Cardiac muscle cell (in vitro differentiated cells and primary cell): Measurements from ENCODE around the gene EIF2S2. TPM values are rescaled to one million over a fixed set of nuclear protein-coding genes. Genes with fewer than 3 reads are reported as not detected.
A peak's percentile ranks its signal among the peaks of the same experiment; 100 is the strongest.

Source experiments
- DNase-seq, 2 donors: peaks; one replicate each; pipeline versions ENCODE4 v3.0.0 to v3.0.0-alpha.2; 2010 to 2017; ENCODE audit warnings: low read depth in 1 of 2, low spot score in 1 of 2
- H3K27ac ChIP-seq: fragments of 200-600 bp; sonication (generic); 2 replicates; pipeline ENCODE4 v1.5.1; 2016
- H3K27me3 ChIP-seq: fragments of 200-600 bp; sonication (generic); 2 replicates; pipeline ENCODE4 v1.6.0; 2016; ENCODE audit warnings: control low read depth
- H3K36me3 ChIP-seq: fragments of 200-600 bp; sonication (generic); 2 replicates; pipeline ENCODE4 v1.5.1; 2016; ENCODE audit warnings: control low read depth
- H3K4me1 ChIP-seq: fragments of 200-600 bp; sonication (generic); 2 replicates; pipeline ENCODE4 v1.8.1; 2017; ENCODE audit warnings: low read depth, mild to moderate bottlenecking, mixed run types
- H3K4me3 ChIP-seq: fragments of 200-600 bp; sonication (generic); 2 replicates; pipeline ENCODE4 v1.5.1; 2016; ENCODE audit warnings: mild to moderate bottlenecking
- H3K9me3 ChIP-seq: fragments of 200-600 bp; sonication (generic); 2 replicates; pipeline ENCODE4 v1.5.1; 2017; ENCODE audit warnings: low read depth, mild to moderate bottlenecking, control low read depth
- CTCF ChIP-seq: IDR thresholded peaks from 2 replicates; pipeline ENCODE4 v1.5.1; 2012; ENCODE audit warnings: low read depth, mild to moderate bottlenecking, low read length
- polyA plus RNA-seq: library from polyadenylated mRNA; unstranded; fragments of >200 nt; fragmentation: Nextera tagmentation; extraction: Ambion mirVana; gene quantifications from 2 replicates; pipeline ENCODE4 v1.2.1, GENCODE V29; 2016
- total RNA-seq: library from RNA; depleted of rRNA; stranded (reverse); fragments of >200 nt; gene quantifications from 2 replicates; pipeline ENCODE4 v1.2.3, GENCODE V29; 2016

Gene EIF2S2
- total and polyA plus RNA-seq, 2 experiments from 2014 or later: 42.6 to 43.4 TPM

GRCh38 chr20:34122274-34122980, 10.4 kb upstream of the EIF2S2 start:
- Histone ChIP-seq H3K27ac (no peak overlapping the region), H3K36me3 (no peaks in the 10 kb centered on the region)

GRCh38 chr20:34120213-34120612, 8.2 kb upstream of the EIF2S2 start:
- Histone ChIP-seq H3K4me1 (no peaks in the 10 kb centered on the region), H3K27me3 (peaks cover 6% of the 10 kb centered on the region), H3K36me3 (no peaks in the 10 kb centered on the region), H3K4me3 (no peak overlapping the region), H3K9me3 (no peaks in the 10 kb centered on the region), H3K27ac (no peak overlapping the region)
- no peak for DNase-seq
- no peak for TF ChIP-seq CTCF

More at GRCh38 chr20:34122274-34122980, 10.4 kb upstream of the EIF2S2 start:
- Histone ChIP-seq H3K27me3 (peaks cover 6% of the 10 kb centered on the region), H3K9me3 (no peaks in the 10 kb centered on the region), H3K4me1 (no peaks in the 10 kb centered on the region), H3K4me3 (no peak overlapping the region)
- TF ChIP-seq CTCF: no peak
- DNase-seq: no peak

- no peak for TF ChIP-seq CTCF
- Histone ChIP-seq H3K27ac (no peak overlapping the region), H3K9me3 (no peaks in the 10 kb centered on the region), H3K4me3 (no peak overlapping the region), H3K36me3 (no peaks in the 10 kb centered on the region), H3K27me3 (peaks cover 6% of the 10 kb centered on the region), H3K4me1 (peaks cover 6% of the 10 kb centered on the region)
- no peak for DNase-seq
Measured at GRCh38 chr20:34115232-34115631, 3.2 kb upstream of the EIF2S2 start.

- Histone ChIP-seq H3K27me3 (peaks cover 6% of the 10 kb centered on the region), H3K4me1 (peaks cover 6% of the 10 kb centered on the region)
- no peak for DNase-seq
Measured at GRCh38 chr20:34114809-34115208, 2.8 kb upstream of the EIF2S2 start.

GRCh38 chr20:34112600-34113101, 608 bp upstream of the EIF2S2 start:
- no peaks in the 10 kb centered on the region for H3K27me3 ChIP-seq
- H3K27ac ChIP-seq: peak overlapping the region; percentile 89
- peak; percentile 60 to 65 for DNase-seq

More at GRCh38 chr20:34114809-34115208, 2.8 kb upstream of the EIF2S2 start:
- H3K36me3 ChIP-seq: no peaks in the 10 kb centered on the region
- TF ChIP-seq CTCF: no peak
- H3K4me3 ChIP-seq: no peak overlapping the region
- H3K27ac ChIP-seq: no peak overlapping the region
- H3K9me3 ChIP-seq: no peaks in the 10 kb centered on the region

More at GRCh38 chr20:34112600-34113101, 608 bp upstream of the EIF2S2 start:
- TF ChIP-seq CTCF: no peak
- Histone ChIP-seq H3K4me1 (peaks cover 6% of the 10 kb centered on the region), H3K4me3 (peak overlapping the region; percentile 61), H3K36me3 (no peaks in the 10 kb centered on the region), H3K9me3 (no peaks in the 10 kb centered on the region)
